ENCODE measurements around the gene CRYL1. TPM values are rescaled to one million over a fixed set of nuclear protein-coding genes. Genes with fewer than 3 reads are reported as not detected.

CRYL1 gene
- total RNA-seq, 4 donors from 2014 or later, result 75.0 to 188 (median 145) TPM

DNA sequence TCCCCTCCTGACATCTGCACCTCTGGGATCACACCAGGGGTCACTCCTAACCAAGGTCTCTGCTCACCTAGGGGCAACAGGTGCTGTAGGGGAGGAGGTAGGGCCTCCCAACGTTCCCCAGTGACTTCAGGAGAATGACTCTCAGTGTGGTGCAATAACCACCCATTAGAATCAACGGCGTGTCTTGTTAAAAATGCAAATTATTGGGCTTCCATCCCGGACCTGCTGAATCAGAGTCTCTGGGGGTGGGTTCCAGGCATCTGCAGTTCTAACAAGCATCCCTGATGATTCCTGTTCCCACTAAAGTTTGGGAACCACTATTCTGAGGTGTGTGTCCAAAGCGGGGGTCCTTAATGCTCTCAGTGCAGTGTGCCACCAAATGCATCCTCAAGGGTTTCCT, 84.6 kb downstream of the CRYL1 start:
- no peak for DNase-seq
- H3K27ac ChIP-seq, result no peak overlapping the region
- H3K9me3 ChIP-seq, result peaks cover 0 to 12% of the 10 kb centered on the region in 2 donors
- H3K27me3 ChIP-seq, result no peaks in the 10 kb centered on the region
- no peak overlapping the region for H3K4me3 ChIP-seq
- intact Hi-C loops (cut with DNase I; ENCODE audit: low total_unique reads), result no loop called here
- in situ Hi-C loops (cut with MboI; ENCODE audit: low pct_ligation_motif_present in 1 of 4, low pct_unique_long_range_greater_than_20kb in 1 of 4, low sequenced_read_pairs in 3 of 4), result no loop called here
- peaks cover 0 to 4% (median 0%) of the 10 kb centered on the region in 4 donors for H3K36me3 ChIP-seq
- WGBS, 2 donors (ENCODE audit: low coverage in 1 of 2), result 64% methylated on average over 5 of the region's 5 CpGs; no CpG with 5 or more reads in 1 of the 2 donors
- H3K4me1 ChIP-seq, result peaks cover 0 to 20% (median 7%) of the 10 kb centered on the region in 4 donors
- TF ChIP-seq EP300 (IDR thresholded peaks at IDR 0.05; ENCODE audit: low read depth), result no peak
- TF ChIP-seq POLR2AphosphoS5 (IDR thresholded peaks at IDR 0.05), result no peak
- TF ChIP-seq POLR2A (IDR thresholded peaks at IDR 0.05), result no peak
- TF ChIP-seq, protein P1, sequence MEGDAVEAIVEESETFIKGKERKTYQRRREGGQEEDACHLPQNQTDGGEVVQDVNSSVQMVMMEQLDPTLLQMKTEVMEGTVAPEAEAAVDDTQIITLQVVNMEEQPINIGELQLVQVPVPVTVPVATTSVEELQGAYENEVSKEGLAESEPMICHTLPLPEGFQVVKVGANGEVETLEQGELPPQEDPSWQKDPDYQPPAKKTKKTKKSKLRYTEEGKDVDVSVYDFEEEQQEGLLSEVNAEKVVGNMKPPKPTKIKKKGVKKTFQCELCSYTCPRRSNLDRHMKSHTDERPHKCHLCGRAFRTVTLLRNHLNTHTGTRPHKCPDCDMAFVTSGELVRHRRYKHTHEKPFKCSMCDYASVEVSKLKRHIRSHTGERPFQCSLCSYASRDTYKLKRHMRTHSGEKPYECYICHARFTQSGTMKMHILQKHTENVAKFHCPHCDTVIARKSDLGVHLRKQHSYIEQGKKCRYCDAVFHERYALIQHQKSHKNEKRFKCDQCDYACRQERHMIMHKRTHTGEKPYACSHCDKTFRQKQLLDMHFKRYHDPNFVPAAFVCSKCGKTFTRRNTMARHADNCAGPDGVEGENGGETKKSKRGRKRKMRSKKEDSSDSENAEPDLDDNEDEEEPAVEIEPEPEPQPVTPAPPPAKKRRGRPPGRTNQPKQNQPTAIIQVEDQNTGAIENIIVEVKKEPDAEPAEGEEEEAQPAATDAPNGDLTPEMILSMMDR (IDR thresholded peaks at IDR 0.05), result no peak

GRCh38 chr13:20439261-20439660, 86.4 kb downstream of the CRYL1 start:
- Histone ChIP-seq H3K36me3 (peaks cover 0 to 4% (median 0%) of the 10 kb centered on the region in 4 donors), H3K4me3 (no peak overlapping the region), H3K27ac (no peak overlapping the region), H3K4me1 (peaks cover 0 to 20% (median 7%) of the 10 kb centered on the region in 4 donors), H3K27me3 (no peaks in the 10 kb centered on the region), H3K9me3 (no peaks in the 10 kb centered on the region)
- WGBS, 2 donors (ENCODE audit: low coverage in 1 of 2), result 83 to 94% methylated on average over 4 of the region's 4 CpGs
- in situ Hi-C loops (cut with MboI; ENCODE audit: low pct_ligation_motif_present in 1 of 4, low pct_unique_long_range_greater_than_20kb in 1 of 4, low sequenced_read_pairs in 3 of 4), result no loop called here
- intact Hi-C loops (cut with DNase I; ENCODE audit: low total_unique reads), result no loop called here
- DNase-seq, result no peak
- no peak for TF ChIP-seq EP300 (IDR thresholded peaks at IDR 0.05; ENCODE audit: low read depth)
- TF ChIP-seq, protein P1 (IDR thresholded peaks at IDR 0.05), result no peak
- TF ChIP-seq POLR2AphosphoS5 (IDR thresholded peaks at IDR 0.05), result no peak
- TF ChIP-seq POLR2A (IDR thresholded peaks at IDR 0.05), result no peak

- Histone ChIP-seq H3K4me1 (peaks cover 0 to 20% (median 7%) of the 10 kb centered on the region in 4 donors), H3K9me3 (no peaks in the 10 kb centered on the region), H3K27ac (no peak overlapping the region), H3K4me3 (no peak overlapping the region), H3K36me3 (peaks cover 0 to 4% (median 0%) of the 10 kb centered on the region in 4 donors), H3K27me3 (no peaks in the 10 kb centered on the region)
- WGBS, 2 donors (ENCODE audit: low coverage in 1 of 2), result 95 to 99% methylated on average over 6 of the region's 6 CpGs
- TF ChIP-seq EP300 (IDR thresholded peaks at IDR 0.05; ENCODE audit: low read depth) (no peak), POLR2A (IDR thresholded peaks at IDR 0.05) (no peak), POLR2AphosphoS5 (IDR thresholded peaks at IDR 0.05) (no peak)
- TF ChIP-seq, protein P1 (IDR thresholded peaks at IDR 0.05), result no peak
- in situ Hi-C loops (cut with MboI; ENCODE audit: low pct_ligation_motif_present in 1 of 4, low pct_unique_long_range_greater_than_20kb in 1 of 4, low sequenced_read_pairs in 3 of 4) (no loop called here), intact Hi-C loops (cut with DNase I; ENCODE audit: low total_unique reads) (no loop called here)
- DNase-seq, result no peak
These were observed 86.9 kb downstream of the CRYL1 start for GRCh38 chr13:20438801-20439200.

DNA sequence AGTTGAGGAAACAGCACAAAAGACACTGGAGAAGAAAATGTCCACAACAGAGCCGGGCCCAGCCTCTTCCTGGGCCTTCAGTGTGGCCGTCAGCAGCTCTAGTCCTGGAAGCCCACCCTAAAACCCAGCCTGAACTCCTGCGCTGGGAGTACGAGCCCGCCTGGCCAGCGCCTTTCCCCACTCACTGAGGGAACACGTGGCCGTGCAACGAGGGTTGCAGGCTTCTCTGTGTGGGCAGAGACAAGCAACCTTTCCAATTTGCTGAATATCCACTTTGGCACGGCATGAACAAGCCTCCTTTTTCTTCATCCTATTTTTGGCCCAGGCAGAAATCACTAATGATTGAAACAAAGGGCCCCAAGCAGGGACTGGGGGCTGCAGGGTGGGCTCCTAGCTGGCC, 89.2 kb downstream of the CRYL1 start:
- Histone ChIP-seq H3K27ac (no peak overlapping the region), H3K9me3 (no peaks in the 10 kb centered on the region), H3K36me3 (peaks cover 0 to 4% (median 0%) of the 10 kb centered on the region in 4 donors), H3K4me3 (no peak overlapping the region), H3K27me3 (no peaks in the 10 kb centered on the region), H3K4me1 (peaks cover 0 to 4% (median 0%) of the 10 kb centered on the region in 4 donors)
- intact Hi-C loops (cut with DNase I; ENCODE audit: low total_unique reads), result no loop called here
- TF ChIP-seq POLR2AphosphoS5 (IDR thresholded peaks at IDR 0.05) (no peak), EP300 (IDR thresholded peaks at IDR 0.05; ENCODE audit: low read depth) (no peak), POLR2A (IDR thresholded peaks at IDR 0.05) (no peak)
- TF ChIP-seq, protein P1 (IDR thresholded peaks at IDR 0.05), result no peak
- no peak for DNase-seq
- in situ Hi-C loops (cut with MboI; ENCODE audit: low pct_ligation_motif_present in 1 of 4, low pct_unique_long_range_greater_than_20kb in 1 of 4, low sequenced_read_pairs in 3 of 4), result no loop called here
- WGBS, 2 donors (ENCODE audit: low coverage in 1 of 2), result 90 to 93% methylated on average over 2 to 10 of the region's 10 CpGs

Data from transverse colon (tissue), 4 donors.